Measurements from ENCODE around the gene KDM4C. TPM values are rescaled to one million over a fixed set of nuclear protein-coding genes. Genes with fewer than 3 reads are reported as not detected.
"Not testable (repeated sequence)": the region's sequence is repeated elsewhere in the genome, so short reads cannot be mapped to it uniquely, and the experiment has no call there.

KDM4C gene
- total and polyA plus RNA-seq, 8 donors: 6.7 to 129 (median 79.9) TPM

DNA sequence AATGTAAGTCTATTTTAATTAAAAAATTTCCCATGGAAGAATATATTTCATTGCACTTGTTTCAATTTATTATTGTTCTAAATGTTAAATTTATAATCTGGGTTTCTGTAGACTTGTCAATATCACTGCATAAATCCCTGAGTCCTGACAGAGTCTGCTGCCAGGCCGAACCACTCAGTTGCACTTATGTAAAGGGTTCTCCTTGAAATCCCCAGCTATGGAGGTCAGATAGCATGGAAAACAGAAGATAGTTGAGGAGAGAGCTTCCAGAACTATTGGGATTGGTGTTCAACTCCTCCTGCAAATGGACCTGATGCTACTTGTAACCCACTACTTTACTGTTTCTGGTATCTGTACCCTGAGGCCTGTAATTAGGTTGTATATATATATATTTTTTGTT lies 37.2 kb downstream of the KDM4C start:
- TF ChIP-seq POLR2A (IDR thresholded peaks at IDR 0.05) (no peak), POLR2AphosphoS5 (IDR thresholded peaks at IDR 0.05) (no peak), EP300 (IDR thresholded peaks at IDR 0.05) (no peak)
- TF ChIP-seq, protein P1, sequence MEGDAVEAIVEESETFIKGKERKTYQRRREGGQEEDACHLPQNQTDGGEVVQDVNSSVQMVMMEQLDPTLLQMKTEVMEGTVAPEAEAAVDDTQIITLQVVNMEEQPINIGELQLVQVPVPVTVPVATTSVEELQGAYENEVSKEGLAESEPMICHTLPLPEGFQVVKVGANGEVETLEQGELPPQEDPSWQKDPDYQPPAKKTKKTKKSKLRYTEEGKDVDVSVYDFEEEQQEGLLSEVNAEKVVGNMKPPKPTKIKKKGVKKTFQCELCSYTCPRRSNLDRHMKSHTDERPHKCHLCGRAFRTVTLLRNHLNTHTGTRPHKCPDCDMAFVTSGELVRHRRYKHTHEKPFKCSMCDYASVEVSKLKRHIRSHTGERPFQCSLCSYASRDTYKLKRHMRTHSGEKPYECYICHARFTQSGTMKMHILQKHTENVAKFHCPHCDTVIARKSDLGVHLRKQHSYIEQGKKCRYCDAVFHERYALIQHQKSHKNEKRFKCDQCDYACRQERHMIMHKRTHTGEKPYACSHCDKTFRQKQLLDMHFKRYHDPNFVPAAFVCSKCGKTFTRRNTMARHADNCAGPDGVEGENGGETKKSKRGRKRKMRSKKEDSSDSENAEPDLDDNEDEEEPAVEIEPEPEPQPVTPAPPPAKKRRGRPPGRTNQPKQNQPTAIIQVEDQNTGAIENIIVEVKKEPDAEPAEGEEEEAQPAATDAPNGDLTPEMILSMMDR (IDR thresholded peaks at IDR 0.05): no peak
- Histone ChIP-seq H3K4me1 (peaks cover 0 to 8% (median 0%) of the 10 kb centered on the region in 4 donors), H3K4me3 (no peak overlapping the region), H3K36me3 (peaks cover 5 to 40% (median 31%) of the 10 kb centered on the region in 4 donors), H3K27ac (no peak overlapping the region), H3K9me3 (peaks cover 0 to 7% (median 0%) of the 10 kb centered on the region in 4 donors), H3K27me3 (no peaks in the 10 kb centered on the region)
- DNase-seq: no peak
- WGBS, 5 donors: 88 to 98% (median 94%) methylated on average over 1 of the region's 1 CpG
- intact Hi-C loops (cut with DNase I; ENCODE audit: low total_unique reads): no loop called here

DNA sequence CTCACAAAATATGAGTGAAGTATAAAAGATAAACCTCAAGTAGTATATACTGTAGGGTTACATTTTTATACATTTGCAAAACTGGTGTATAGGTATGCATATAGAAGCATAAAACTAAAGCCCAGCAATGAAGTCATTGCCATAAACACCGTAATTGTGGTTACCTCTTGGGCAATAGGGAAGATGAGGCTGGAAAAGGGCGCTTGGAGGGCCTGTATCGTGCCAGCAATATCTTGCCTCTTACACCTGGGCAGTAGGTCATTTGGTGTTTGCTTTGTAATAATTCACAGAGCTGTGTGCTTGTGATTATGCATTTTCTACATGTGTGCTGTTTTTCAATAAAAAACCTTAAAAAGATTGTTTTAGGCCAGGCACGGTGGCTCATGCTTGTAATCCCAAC lies 45.2 kb downstream of the KDM4C start:
- no peaks in the 10 kb centered on the region for H3K27me3 ChIP-seq
- H3K36me3 ChIP-seq: peaks cover 5 to 29% (median 12%) of the 10 kb centered on the region in 4 donors
- TF ChIP-seq EP300 (IDR thresholded peaks at IDR 0.05) (no peak), POLR2AphosphoS5 (IDR thresholded peaks at IDR 0.05) (no peak), POLR2A (IDR thresholded peaks at IDR 0.05) (no peak)
- TF ChIP-seq, protein P1 (IDR thresholded peaks at IDR 0.05): no peak
- H3K4me3 ChIP-seq: no peak overlapping the region
- H3K27ac ChIP-seq: no peak overlapping the region
- WGBS, 5 donors: 82 to 93% (median 90%) methylated on average over 4 of the region's 4 CpGs
- peaks cover 0 to 13% (median 5%) of the 10 kb centered on the region in 4 donors for H3K4me1 ChIP-seq
- peaks cover 0 to 7% (median 0%) of the 10 kb centered on the region in 4 donors for H3K9me3 ChIP-seq
- DNase-seq: peak in 1 of 2 donors; percentile 6
- intact Hi-C loops (cut with DNase I; ENCODE audit: low total_unique reads): no loop called here

DNA sequence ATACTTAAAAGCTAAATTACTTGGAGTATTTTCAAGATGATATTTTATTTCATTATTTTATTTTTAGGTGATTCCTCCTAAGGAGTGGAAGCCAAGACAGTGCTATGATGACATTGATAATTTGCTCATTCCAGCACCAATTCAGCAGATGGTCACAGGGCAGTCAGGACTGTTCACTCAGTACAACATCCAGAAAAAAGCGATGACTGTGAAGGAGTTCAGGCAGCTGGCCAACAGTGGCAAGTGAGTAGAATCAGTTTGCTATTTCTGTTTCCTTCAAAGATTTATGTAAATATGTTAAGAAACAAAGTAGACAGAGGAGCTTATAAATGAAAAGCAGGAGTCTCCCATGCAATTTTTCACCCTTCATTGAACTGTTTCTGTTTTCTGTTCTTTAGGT lies 47.8 kb downstream of the KDM4C start:
- Histone ChIP-seq H3K27ac (no peak overlapping the region), H3K4me3 (no peak overlapping the region), H3K4me1 (peaks cover 0 to 18% (median 8%) of the 10 kb centered on the region in 4 donors), H3K36me3 (peaks cover 5 to 26% (median 18%) of the 10 kb centered on the region in 4 donors), H3K27me3 (no peaks in the 10 kb centered on the region), H3K9me3 (no peaks in the 10 kb centered on the region)
- WGBS, 5 donors: 12 to 58% (median 17%) methylated on average over 1 of the region's 1 CpG
- TF ChIP-seq EP300 (IDR thresholded peaks at IDR 0.05) (no peak), POLR2AphosphoS5 (IDR thresholded peaks at IDR 0.05) (no peak), POLR2A (IDR thresholded peaks at IDR 0.05) (no peak)
- TF ChIP-seq, protein P1 (IDR thresholded peaks at IDR 0.05): no peak
- intact Hi-C loops (cut with DNase I; ENCODE audit: low total_unique reads): no loop called here
- peak; percentile 29 to 38 for DNase-seq

DNA sequence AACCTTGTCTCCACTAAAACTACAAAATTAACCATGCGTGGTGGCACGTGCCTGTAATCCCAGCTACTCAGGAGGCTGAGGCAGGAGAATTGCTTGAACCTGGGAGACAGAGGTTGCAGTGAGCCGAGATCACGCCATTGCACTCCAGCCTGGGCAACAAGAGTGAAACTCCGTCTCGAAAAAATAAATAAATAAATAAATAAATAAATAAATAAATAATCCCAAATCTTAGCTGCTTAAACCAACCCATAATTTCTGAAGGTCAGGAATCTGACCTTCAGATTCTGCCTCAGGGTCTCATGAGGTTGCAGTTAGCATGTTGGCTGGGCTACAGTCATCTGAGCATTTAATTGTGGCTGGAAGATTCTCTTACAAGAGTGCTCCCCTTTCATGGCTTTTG lies 48.5 kb downstream of the KDM4C start:
- WGBS, 5 donors: 96 to 100% (median 99%) methylated on average over 6 of the region's 6 CpGs
- H3K27ac ChIP-seq; H3K9me3 ChIP-seq; DNase-seq; H3K27me3 ChIP-seq; H3K4me3 ChIP-seq; intact Hi-C loops (cut with DNase I; ENCODE audit: low total_unique reads): not testable (repeated sequence)
- peaks cover 5 to 26% (median 18%) of the 10 kb centered on the region in 4 donors for H3K36me3 ChIP-seq
- peaks cover 0 to 26% (median 12%) of the 10 kb centered on the region in 4 donors for H3K4me1 ChIP-seq

DNA sequence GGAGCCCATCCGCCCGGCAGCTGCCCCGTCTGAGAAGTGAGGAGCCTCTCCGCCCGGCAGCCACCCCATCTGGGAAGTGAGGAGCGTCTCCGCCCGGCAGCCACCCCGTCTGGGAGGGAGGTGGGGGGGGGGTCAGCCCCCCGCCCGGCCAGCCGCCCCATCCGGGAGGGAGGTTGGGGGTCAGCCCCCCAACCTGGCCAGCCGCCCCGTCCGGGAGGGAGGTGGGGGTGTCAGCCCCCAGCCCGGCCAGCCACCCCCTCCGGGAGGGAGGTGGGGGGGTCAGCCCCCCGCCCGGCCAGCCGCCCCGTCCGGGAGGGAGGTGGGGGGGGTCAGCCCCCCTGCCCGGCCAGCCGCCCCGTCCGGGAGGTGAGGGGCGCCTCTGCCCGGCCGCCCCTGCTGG lies 49.9 kb downstream of the KDM4C start:
- H3K4me3 ChIP-seq; H3K27me3 ChIP-seq; H3K27ac ChIP-seq; DNase-seq; intact Hi-C loops (cut with DNase I; ENCODE audit: low total_unique reads); H3K9me3 ChIP-seq: not testable (repeated sequence)
- peaks cover 0 to 30% (median 15%) of the 10 kb centered on the region in 4 donors for H3K4me1 ChIP-seq
- peaks cover 5 to 26% (median 20%) of the 10 kb centered on the region in 4 donors for H3K36me3 ChIP-seq
- 94 to 98% (median 96%) methylated on average over 4 to 20 of the region's 30 CpGs; no CpG with 5 or more reads in 1 of the 5 donors for WGBS, 5 donors
